ENCODE data around the gene PRDM7. TPM values are rescaled to one million over a fixed set of nuclear protein-coding genes. Genes with fewer than 3 reads are reported as not detected.
"Not testable (repeated sequence)": the region's sequence is repeated elsewhere in the genome, so short reads cannot be mapped to it uniquely, and the experiment has no call there.

The PRDM7 gene
- total RNA-seq, 3 donors from 2014 or later, result not detected

DNA sequence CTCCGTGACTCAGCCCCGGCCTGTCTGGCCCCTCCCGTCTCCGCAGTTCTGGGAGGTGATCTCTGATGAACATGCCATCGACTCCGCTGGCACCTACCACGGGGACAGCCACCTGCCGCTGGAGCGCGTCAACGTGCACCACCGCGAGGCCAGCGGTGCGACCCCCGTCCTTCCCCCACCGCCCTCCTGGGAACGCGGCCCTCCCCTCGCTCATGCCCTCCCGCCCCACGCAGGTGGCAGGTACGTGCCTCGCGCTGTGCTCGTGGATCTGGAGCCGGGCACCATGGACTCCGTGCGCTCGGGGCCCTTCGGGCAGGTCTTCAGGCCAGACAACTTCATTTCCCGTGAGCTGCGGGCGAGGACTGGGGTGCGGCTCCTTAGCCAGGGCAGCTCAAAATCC lies 17.2 kb upstream of the PRDM7 start:
- H3K36me3 ChIP-seq (ENCODE audit: low read depth); H3K4me3 ChIP-seq; H3K4me1 ChIP-seq (ENCODE audit: low read depth); DNase-seq; ATAC-seq; H3K9me3 ChIP-seq; intact Hi-C loops (cut with DNase I, micrococcal nuclease): not testable (repeated sequence)

DNA sequence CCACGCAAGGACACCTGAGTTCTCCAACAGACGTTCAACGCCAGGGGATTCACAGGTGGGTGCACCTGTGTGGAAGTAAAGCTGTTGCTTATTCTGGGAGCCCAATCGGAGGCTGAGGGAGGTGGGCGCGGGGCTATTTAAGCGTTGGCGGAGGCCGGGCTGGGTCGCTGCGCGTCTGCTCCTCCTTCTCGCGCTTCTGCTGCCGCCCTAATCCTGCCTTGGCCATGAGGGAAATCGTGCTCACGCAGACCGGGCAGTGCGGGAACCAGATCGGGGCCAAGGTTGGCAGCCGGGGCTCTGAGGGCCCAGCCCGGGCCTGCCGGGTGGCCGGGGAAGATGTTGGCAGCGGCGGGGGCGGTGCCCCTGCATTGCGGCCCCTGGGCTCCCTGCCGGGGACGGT lies 16.7 kb upstream of the PRDM7 start:
- DNase-seq; H3K4me3 ChIP-seq; intact Hi-C loops (cut with DNase I, micrococcal nuclease); H3K36me3 ChIP-seq (ENCODE audit: low read depth); ATAC-seq; H3K4me1 ChIP-seq (ENCODE audit: low read depth); H3K9me3 ChIP-seq: not testable (repeated sequence)

DNA sequence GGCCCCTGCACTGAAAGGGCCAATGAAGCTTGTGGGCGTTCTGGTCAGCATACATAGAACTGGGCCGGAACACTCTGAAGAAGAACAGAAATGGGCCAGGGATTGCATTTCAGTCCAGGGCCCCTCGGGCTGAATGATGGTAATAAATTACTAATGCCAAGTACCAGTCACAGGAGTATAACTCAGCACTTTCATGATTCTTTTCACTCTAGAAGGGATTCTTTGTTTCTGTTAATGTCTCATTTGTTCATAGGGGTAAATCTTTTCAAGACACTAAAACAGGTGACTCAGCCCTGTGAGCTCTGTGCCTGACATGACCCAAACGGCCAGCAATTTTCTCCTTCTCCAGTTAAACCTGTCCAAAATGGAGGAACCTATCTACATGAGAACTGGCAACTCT lies 15.7 kb upstream of the PRDM7 start:
- DNase-seq; H3K4me1 ChIP-seq (ENCODE audit: low read depth); intact Hi-C loops (cut with DNase I, micrococcal nuclease): not testable (repeated sequence)

DNA sequence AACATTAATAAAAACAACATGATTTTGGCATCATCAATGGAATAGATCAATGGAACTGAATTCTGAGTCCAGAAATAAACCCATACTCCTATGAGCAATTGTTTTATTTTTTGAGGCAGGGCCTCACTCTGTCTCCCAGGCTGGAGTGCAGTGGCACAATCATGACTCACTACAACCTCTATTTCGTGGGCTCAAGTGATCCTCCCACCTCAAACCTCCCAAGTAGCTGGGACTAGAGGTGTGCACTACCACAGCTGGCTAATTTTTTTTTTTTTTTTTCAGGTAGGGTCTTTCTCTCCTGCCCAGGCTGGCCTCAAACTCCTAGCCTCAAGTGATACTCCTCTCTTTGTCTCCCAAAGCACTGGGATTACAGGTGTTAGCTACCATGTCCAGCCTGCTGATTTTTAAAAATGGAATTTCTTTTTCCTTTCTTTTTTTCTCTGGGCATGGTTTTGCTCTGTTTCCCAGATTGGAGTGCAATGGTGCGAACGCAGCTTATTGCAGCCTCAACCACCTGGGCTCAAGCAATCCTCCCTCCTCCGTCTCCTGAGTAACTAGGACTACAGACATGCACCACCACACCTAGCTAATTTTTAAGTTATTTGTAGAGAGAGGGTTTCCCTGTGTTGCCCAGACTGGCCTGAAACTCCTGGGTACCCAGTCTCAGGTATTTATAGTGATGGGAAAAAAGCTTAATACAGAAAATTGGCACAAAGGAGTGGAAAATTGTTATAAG lies 7.3 kb upstream of the PRDM7 start:
- Histone ChIP-seq H3K9me3 (no peaks in the 10 kb centered on the region), H3K36me3 (ENCODE audit: low read depth) (no peaks in the 10 kb centered on the region), H3K4me3 (no peak overlapping the region), H3K4me1 (ENCODE audit: low read depth) (no peaks in the 10 kb centered on the region)
- DNase-seq (no peak), ATAC-seq (no peak)
- intact Hi-C loops (cut with DNase I, micrococcal nuclease), result no loop called here
- TF ChIP-seq, protein P1, sequence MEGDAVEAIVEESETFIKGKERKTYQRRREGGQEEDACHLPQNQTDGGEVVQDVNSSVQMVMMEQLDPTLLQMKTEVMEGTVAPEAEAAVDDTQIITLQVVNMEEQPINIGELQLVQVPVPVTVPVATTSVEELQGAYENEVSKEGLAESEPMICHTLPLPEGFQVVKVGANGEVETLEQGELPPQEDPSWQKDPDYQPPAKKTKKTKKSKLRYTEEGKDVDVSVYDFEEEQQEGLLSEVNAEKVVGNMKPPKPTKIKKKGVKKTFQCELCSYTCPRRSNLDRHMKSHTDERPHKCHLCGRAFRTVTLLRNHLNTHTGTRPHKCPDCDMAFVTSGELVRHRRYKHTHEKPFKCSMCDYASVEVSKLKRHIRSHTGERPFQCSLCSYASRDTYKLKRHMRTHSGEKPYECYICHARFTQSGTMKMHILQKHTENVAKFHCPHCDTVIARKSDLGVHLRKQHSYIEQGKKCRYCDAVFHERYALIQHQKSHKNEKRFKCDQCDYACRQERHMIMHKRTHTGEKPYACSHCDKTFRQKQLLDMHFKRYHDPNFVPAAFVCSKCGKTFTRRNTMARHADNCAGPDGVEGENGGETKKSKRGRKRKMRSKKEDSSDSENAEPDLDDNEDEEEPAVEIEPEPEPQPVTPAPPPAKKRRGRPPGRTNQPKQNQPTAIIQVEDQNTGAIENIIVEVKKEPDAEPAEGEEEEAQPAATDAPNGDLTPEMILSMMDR (IDR thresholded peaks at IDR 0.05), result no peak

More for the DNA sequence above, 15.7 kb upstream of the PRDM7 start:
- H3K36me3 ChIP-seq (ENCODE audit: low read depth); H3K4me3 ChIP-seq; H3K9me3 ChIP-seq; ATAC-seq: not testable (repeated sequence)

DNA sequence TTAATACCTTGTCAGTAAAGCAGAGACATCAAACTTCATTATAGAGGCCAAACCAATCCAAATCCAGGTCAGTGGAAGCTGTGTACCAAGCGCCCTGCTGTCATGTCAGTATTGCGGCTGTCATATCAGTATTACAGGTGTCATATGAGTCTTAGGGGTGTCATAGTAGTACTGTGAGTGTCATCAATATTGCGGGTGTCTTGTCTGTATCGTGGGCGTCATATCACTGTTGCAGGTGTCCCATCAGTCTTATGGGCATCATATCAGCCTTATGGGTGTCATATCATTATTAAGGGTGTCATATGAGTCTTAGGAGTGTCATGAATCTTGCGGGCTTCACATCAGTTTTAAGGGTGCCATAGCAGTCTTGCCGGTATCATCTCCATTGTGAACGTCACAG lies 6.0 kb upstream of the PRDM7 start:
- intact Hi-C loops (cut with DNase I, micrococcal nuclease), result no loop called here
- Histone ChIP-seq H3K9me3 (no peaks in the 10 kb centered on the region), H3K36me3 (ENCODE audit: low read depth) (no peaks in the 10 kb centered on the region), H3K4me1 (ENCODE audit: low read depth) (no peaks in the 10 kb centered on the region), H3K4me3 (no peak overlapping the region)
- ATAC-seq, result no peak
- DNase-seq, result no peak
- TF ChIP-seq, protein P1 (IDR thresholded peaks at IDR 0.05), result no peak

DNA sequence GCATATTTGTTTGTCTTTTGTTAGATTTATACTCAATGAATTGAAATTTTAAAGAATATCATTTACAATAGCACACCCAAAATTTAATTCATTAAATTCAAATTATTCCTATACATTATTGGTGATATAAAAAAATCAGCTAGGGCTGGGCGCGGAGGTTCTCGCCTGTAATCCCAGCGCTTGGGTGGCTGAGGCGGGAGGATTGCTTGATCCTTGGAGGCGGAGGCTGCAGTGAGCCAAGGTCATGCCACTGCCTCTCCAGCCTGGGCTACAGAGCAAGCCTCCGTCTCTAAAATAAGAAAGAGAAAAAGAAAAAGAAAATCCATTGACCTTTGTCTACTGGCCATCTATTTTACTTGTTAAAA lies 4.5 kb upstream of the PRDM7 start:
- Histone ChIP-seq H3K4me1 (ENCODE audit: low read depth) (peaks cover 12% of the 10 kb centered on the region), H3K4me3 (no peak overlapping the region), H3K36me3 (ENCODE audit: low read depth) (no peaks in the 10 kb centered on the region), H3K9me3 (no peaks in the 10 kb centered on the region)
- intact Hi-C loops (cut with DNase I, micrococcal nuclease), result no loop called here
- TF ChIP-seq, protein P1 (IDR thresholded peaks at IDR 0.05), result no peak
- no peak for DNase-seq
- ATAC-seq, result no peak

DNA sequence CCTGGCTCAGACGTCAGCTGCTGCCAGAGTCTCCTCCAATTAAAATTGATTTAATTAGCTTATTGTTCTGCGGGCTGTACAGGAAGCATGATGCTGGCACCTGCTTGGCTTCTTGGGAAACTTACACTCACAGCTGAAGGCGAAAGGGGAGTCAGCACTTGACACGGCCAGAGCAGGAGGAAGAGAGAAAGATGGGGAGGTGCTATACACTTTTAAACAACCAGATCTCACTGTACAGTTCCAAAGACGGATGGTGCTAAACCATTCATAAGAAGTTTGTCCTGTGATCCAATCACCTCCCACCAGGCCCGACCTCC lies 1.4 kb upstream of the PRDM7 start:
- DNase-seq, result no peak
- ATAC-seq, result no peak
- TF ChIP-seq, protein P1 (IDR thresholded peaks at IDR 0.05), result no peak
- no peaks in the 10 kb centered on the region for H3K36me3 ChIP-seq (ENCODE audit: low read depth)
- intact Hi-C loops (cut with DNase I, micrococcal nuclease), result no loop called here
- H3K4me1 ChIP-seq (ENCODE audit: low read depth), result peaks cover 12% of the 10 kb centered on the region
- no peak overlapping the region for H3K4me3 ChIP-seq
- no peaks in the 10 kb centered on the region for H3K9me3 ChIP-seq
